ENCODE measurements around the gene TNFSF9.
"Not testable (repeated sequence)": the region's sequence is repeated elsewhere in the genome, so short reads cannot be mapped to it uniquely, and the experiment has no call there.

TNFSF9 gene

GRCh38 chr19:6532244-6532999, 1.6 kb downstream of the TNFSF9 start:
- DNase-seq (ENCODE audit: low read depth) = no peak

DNA sequence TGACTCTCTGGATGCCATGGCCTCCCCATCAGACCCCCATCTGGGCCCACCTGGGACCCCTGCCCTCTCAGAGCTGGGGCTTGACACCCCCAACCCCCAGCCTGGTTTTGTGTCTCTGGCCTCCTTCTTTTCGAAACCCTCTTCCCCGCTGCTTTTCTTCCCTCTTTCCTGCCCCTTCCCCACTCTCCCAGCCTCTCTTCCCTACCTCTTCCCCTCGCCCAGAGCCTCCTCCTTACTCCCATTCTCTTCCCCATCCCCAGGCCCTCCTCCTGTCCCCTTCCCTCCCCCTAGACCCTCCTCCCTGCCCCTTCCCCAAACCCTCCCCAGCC, 2.1 kb downstream of the TNFSF9 start:
- DNase-seq (ENCODE audit: low read depth) = no peak

DNA sequence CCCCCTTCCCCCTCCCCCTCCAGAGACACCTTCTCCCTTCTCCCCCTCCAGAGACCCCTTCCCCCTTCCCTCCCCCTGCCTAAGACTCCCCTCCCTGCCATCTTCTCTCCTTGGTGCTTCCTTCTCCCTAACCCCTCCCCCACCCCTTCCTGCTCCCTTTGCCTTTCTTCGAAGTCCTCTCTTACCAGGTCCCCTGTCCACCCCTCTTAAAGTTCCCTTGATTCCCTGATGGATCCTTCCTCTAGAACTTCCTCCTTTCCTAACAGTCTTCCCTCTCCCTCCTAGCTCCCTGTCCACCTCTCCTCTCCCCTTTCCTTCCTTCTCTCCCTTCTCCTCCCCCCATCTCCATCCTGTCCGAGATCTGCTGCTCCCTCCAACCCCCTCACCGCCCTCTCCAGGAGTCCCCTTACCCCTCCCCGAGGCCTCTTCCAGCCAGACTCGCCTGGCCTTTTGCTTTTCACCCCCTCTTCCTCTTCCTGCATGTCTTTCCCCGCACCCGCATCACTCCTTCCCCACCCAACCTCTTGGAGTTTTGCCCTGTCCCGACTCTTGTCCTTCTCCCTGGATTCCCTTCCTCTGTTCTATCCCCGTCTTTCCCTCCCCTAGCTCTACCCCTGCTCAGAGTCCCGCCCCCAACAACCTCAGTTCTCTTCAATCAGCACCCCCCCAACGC, 3.1 kb downstream of the TNFSF9 start:
- no peak for DNase-seq (ENCODE audit: low read depth)

DNA sequence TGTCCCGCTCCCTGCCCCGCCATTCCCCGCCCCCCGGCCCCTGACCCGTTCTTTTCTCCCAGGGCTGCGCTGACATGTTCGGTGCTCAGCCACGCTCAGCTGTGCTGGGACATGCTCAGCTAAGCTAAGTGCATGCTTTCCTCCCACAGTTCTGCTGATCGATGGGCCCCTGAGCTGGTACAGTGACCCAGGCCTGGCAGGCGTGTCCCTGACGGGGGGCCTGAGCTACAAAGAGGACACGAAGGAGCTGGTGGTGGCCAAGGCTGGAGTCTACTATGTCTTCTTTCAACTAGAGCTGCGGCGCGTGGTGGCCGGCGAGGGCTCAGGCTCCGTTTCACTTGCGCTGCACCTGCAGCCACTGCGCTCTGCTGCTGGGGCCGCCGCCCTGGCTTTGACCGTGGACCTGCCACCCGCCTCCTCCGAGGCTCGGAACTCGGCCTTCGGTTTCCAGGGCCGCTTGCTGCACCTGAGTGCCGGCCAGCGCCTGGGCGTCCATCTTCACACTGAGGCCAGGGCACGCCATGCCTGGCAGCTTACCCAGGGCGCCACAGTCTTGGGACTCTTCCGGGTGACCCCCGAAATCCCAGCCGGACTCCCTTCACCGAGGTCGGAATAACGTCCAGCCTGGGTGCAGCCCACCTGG, 3.7 kb downstream of the TNFSF9 start:
- no peak for DNase-seq (ENCODE audit: low read depth)

- DNase-seq (ENCODE audit: low read depth) = no peak
Measured at GRCh38 chr19:6535558-6536137, 4.8 kb downstream of the TNFSF9 start.

DNA sequence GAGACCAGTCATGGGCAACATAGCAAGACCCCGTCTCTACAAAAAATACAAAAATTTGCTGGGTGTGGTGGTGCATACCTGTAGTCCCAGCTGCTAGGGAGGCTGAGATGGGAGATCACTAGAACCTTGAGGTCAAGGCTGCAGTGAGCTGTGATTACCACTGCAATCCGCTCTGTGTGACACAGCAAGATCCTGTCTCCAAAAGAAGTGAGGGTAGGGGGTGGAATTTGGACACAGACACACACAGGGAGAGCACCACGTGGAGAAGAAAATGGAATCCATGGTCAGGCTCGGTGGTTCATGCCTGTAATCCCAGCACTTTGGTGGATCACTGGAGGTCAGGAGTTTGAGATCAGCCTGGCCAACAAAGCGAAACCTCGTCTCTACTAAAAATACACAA, 8.7 kb downstream of the TNFSF9 start:
- no peak for DNase-seq (ENCODE audit: low read depth)

DNA sequence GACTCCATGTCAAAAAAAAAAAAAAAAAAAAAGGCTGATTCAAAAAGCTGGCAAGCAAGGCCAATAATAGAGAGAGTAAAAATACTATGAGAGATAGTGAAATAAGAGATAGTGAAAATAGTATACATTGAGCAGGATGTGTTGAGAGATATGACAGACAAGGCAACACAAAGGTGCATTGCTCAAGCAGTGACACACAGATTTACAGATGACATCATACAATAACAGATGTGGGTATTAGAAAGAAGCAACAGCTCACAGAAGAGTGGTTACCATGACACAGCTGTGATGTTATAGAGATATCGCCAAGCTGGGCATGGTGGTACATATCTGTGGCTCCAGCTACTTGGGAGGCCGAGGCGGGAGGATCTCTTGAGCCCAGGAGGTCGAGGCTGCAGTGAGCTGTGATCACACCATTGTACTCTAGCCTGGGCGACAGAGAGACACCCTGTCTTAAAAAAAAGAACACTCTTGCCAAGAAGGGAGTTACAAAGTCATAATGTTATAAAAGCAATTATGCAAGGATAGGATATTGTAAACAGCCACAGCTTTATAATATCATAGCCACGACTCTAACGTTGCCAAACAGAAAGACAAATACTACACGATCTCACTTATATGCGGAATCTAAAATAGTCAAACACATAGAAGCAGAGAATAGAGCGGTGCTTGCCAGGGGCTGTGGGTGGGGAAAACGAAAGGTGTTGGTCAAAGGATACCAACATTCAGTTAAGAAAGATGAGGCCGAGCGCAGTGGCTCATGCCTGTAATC, 10.3 kb downstream of the TNFSF9 start:
- DNase-seq (ENCODE audit: low read depth) = no peak

DNA sequence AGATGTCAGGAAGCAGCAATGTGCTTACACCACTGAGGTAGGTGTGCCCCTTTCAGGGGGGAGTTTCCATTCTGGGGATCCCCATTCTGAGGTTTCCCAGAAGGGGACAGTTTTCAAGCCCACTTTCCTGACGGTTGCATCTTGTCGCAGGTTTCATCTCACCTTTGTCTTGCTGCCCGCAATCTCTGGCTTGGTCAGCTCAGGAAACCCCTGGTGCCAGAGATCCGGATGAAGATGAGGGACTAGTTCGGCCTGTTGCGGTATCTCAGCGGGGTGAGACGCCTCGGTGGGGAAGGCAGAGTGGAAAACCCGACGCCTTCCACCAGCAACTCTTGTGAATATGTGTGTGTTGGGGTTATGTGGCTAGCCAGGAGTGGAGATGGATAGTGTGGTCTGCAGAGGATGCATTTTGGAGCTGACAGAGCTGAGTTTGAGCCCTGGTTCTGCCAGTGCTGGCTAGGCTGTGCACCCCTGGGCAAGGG, 13.1 kb downstream of the TNFSF9 start:
- DNase-seq (ENCODE audit: low read depth) = no peak

GRCh38 chr19:6550679-6551078, 19.9 kb downstream of the TNFSF9 start:
- DNase-seq (ENCODE audit: low read depth) = not testable (repeated sequence)

DNA sequence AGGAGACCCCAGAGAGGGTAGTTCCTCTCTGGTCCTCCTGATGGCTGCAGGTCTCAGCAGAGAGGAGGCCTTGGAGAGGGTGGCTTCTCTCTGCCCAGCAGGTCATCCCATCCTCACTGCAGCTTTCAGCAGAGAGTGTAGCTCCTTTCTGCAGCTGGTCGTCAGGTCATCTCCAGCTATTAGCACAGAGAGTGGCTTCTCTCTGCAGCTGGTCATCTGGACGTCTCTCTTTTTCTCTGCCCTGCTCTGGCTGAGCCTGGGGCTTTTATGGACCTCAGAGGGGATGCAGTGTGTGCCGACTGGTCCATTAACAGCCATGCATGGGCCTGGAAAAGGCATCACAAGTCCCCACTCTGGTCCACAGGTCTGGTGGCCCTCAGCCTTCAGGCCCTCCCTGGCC, 20.3 kb downstream of the TNFSF9 start:
- DNase-seq (ENCODE audit: low read depth) = no peak

- DNase-seq (ENCODE audit: low read depth) = no peak
Measured at GRCh38 chr19:6551607-6552450, 21.0 kb downstream of the TNFSF9 start.

DNA sequence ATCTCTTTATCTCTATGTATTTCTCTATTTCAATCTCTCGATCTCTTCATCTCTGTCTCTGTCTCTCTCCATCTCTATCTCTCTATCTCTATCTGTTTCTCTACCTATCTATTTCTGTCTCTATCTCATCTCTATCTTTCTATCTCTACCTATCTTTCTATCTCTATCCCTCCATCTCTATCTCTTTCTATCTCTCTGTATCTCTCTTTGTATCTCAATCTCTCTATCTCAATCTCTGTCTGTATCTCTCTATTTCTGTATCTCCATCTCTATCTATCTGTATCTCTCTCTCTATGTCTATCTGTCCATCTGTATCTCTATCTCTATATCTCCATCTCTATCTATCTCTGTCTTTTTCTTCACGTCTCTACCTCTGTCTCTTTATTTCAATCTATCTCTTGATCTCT, 25.2 kb downstream of the TNFSF9 start:
- no peak for DNase-seq (ENCODE audit: low read depth)

DNA sequence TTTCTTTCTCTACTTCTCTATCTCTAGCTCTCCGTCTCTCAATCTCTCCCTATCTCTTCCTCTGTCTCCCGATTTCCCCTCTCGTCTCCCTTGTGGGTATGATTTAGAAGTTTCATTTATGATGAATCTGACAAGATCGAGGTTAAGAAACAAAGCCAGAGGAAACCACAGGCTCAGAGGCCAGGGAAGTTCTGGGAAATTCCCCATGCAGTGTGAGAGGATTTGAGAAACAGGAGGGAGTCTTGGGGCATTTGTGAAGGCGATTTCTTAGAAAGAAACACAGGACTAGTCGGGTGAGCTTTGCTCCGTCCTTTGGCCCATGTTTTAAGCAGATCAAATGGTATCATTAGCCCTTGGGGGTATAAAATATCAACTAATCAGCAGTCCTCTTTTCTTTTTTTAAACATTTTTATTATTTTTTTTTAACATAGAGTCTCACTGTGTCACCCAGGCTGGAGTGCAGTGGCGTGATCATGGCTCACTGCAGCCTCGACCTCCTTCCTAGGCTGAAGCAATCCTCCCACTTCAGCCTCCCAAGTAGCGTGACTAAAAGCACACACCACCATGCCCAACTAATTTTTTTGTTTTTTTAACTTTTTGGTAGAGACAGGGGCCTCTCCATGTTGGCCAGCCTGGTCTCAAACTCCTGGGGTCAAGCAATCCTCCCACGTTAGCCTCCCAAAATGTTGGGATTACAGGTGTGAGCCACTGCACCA, 25.8 kb downstream of the TNFSF9 start:
- DNase-seq (ENCODE audit: low read depth) = no peak

GRCh38 chr19:6562437-6562836, 31.6 kb downstream of the TNFSF9 start:
- not testable (repeated sequence) for DNase-seq (ENCODE audit: low read depth)

GRCh38 chr19:6564393-6564792, 33.6 kb downstream of the TNFSF9 start:
- DNase-seq (ENCODE audit: low read depth) = no peak

GRCh38 chr19:6566727-6567126, 35.9 kb downstream of the TNFSF9 start:
- not testable (repeated sequence) for DNase-seq (ENCODE audit: low read depth)

DNA sequence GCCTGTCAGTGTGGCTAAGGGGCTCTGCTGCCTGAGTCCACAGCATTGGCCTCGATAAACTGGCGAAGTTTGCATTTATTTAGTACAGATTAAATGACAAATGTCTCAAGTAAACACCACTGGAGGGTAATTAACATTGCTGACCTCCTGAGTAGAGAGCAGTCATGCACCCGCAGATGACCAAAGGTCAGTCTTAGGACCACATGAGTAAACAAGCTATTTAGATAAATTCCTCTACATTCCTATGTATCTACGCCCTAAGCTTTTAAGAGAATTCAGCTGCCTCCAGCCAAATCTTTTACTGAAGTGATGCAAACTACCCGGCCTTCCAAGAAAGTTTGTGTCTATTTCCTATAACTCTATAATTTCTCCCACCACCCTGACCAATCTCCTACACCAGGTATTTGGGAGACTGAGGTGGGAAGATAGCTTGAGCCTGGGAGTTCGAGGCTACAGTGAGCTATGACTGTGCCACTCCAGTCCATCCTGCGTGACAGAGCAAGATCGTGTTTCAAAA, 37.2 kb downstream of the TNFSF9 start:
- no peak for DNase-seq (ENCODE audit: low read depth)

GRCh38 chr19:6568816-6569215, 38.0 kb downstream of the TNFSF9 start:
- no peak for DNase-seq (ENCODE audit: low read depth)

- no peak for DNase-seq (ENCODE audit: low read depth)
Measured at GRCh38 chr19:6570764-6571163, 39.9 kb downstream of the TNFSF9 start.

DNA sequence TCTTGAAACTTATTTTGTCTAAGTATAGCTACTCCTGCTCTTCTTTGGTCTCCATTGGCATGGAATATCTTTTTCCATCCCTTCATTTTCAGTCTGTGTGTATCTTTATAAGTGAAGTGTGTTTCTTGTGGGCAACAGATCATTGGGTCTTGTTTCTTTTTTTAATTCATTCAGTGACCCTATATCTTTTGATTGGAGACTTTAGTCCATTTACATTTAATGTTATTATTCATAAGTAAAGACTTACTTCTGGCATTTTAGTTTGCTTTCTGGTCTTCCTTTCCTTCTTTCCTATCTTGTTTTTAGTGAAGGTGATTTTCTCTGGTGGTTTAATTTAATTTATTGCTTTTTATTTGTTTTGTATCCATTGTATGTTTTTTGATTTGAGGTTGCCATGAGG, 40.3 kb downstream of the TNFSF9 start:
- DNase-seq (ENCODE audit: low read depth) = no peak
